Measurements from ENCODE around the gene LIG3. TPM values are rescaled to one million over a fixed set of nuclear protein-coding genes. Genes with fewer than 3 reads are reported as not detected.
"Not testable (repeated sequence)": the region's sequence is repeated elsewhere in the genome, so short reads cannot be mapped to it uniquely, and the experiment has no call there.

LIG3 gene
- total RNA-seq, 8 experiments from 2014 or later, result 10.1 to 58.3 (median 31.0) TPM

- 10 to 100% (median 75%) methylated on average over 1 to 6 of the region's 8 CpGs; no CpG with 5 or more reads in 1 of the 10 experiments for WGBS, 10 experiments
- Histone ChIP-seq H3K27ac (no peak overlapping the region), H3K4me1 (replicated peaks in 1 of 2) (no peaks in the 10 kb centered on the region), H3K4me3 (no peak overlapping the region)
- ATAC-seq (replicated peaks in 6 of 8), result peak in 4 of 8 experiments; percentile 50 to 95 (median 72)
- in situ Hi-C loops (cut with MboI; ENCODE audit: low pct_unique_long_range_greater_than_20kb in 2 of 9, low sequenced_read_pairs in 9 of 9, unreplicated experiment in 9 of 9), result loop anchor here in 2 of 9 experiments (25.0 kb wide), 1 partner anchor 90 kb away; the partner anchor contains the start of genes FNDC8 (in 2 of the 2) and RAD51D (in 2 of the 2)
Measured at GRCh38 chr17:35022536-35023063, 42.3 kb downstream of the LIG3 start.

- Histone ChIP-seq H3K27ac (no peak overlapping the region), H3K4me1 (replicated peaks in 1 of 2) (no peaks in the 10 kb centered on the region), H3K4me3 (no peak overlapping the region)
- in situ Hi-C loops (cut with MboI; ENCODE audit: low pct_unique_long_range_greater_than_20kb in 2 of 9, low sequenced_read_pairs in 9 of 9, unreplicated experiment in 9 of 9), result loop anchor here in 2 of 9 experiments (25.0 kb wide), 1 partner anchor 89 kb away; the partner anchor contains the start of genes FNDC8 (in 2 of the 2) and RAD51D (in 2 of the 2)
- ATAC-seq (replicated peaks in 6 of 8), result no peak
- 80 to 100% (median 100%) methylated on average over 1 to 2 of the region's 3 CpGs; no CpG with 5 or more reads in 1 of the 10 experiments for WGBS, 10 experiments
Measured at GRCh38 chr17:35023538-35023937, 43.2 kb downstream of the LIG3 start.

- Histone ChIP-seq H3K27ac (no peak overlapping the region), H3K4me3 (no peak overlapping the region), H3K4me1 (replicated peaks in 1 of 2) (no peaks in the 10 kb centered on the region)
- 17 to 100% (median 50%) methylated on average over 1 of the region's 1 CpG; no CpG with 5 or more reads in 5 of the 10 experiments for WGBS, 10 experiments
- in situ Hi-C loops (cut with MboI; ENCODE audit: low pct_unique_long_range_greater_than_20kb in 2 of 9, low sequenced_read_pairs in 9 of 9, unreplicated experiment in 9 of 9), result no loop called here
- no peak for ATAC-seq (replicated peaks in 6 of 8)
Measured at GRCh38 chr17:35025541-35025940, 45.2 kb downstream of the LIG3 start.

GRCh38 chr17:35028097-35028496 is 47.8 kb downstream of the LIG3 start:
- in situ Hi-C loops (cut with MboI; ENCODE audit: low pct_unique_long_range_greater_than_20kb in 2 of 9, low sequenced_read_pairs in 9 of 9, unreplicated experiment in 9 of 9); H3K27ac ChIP-seq; H3K4me3 ChIP-seq; ATAC-seq (replicated peaks in 6 of 8); H3K4me1 ChIP-seq (replicated peaks in 1 of 2): not testable (repeated sequence)
- WGBS, 10 experiments, result 83 to 100% (median 98%) methylated on average over 1 to 4 of the region's 4 CpGs; no CpG with 5 or more reads in 4 of the 10 experiments

- no peak for ATAC-seq (replicated peaks in 6 of 8)
Measured at GRCh38 chr17:35028531-35029262, 48.4 kb downstream of the LIG3 start.

GRCh38 chr17:35030780-35031179 is 50.5 kb downstream of the LIG3 start:
- in situ Hi-C loops (cut with MboI; ENCODE audit: low pct_unique_long_range_greater_than_20kb in 2 of 9, low sequenced_read_pairs in 9 of 9, unreplicated experiment in 9 of 9), result no loop called here
- 100% methylated on average over 1 of the region's 1 CpG; no CpG with 5 or more reads in 9 of the 10 experiments for WGBS, 10 experiments
- Histone ChIP-seq H3K27ac (no peak overlapping the region), H3K4me3 (no peak overlapping the region), H3K4me1 (replicated peaks in 1 of 2) (no peaks in the 10 kb centered on the region)
- no peak for ATAC-seq (replicated peaks in 6 of 8)

More at GRCh38 chr17:35028531-35029262, 48.4 kb downstream of the LIG3 start:
- Histone ChIP-seq H3K4me1 (replicated peaks in 1 of 2) (no peaks in the 10 kb centered on the region), H3K27ac (no peak overlapping the region), H3K4me3 (no peak overlapping the region)
- 29 to 100% (median 84%) methylated on average over 1 to 3 of the region's 3 CpGs for WGBS, 10 experiments
- in situ Hi-C loops (cut with MboI; ENCODE audit: low pct_unique_long_range_greater_than_20kb in 2 of 9, low sequenced_read_pairs in 9 of 9, unreplicated experiment in 9 of 9), result no loop called here

- in situ Hi-C loops (cut with MboI; ENCODE audit: low pct_unique_long_range_greater_than_20kb in 2 of 9, low sequenced_read_pairs in 9 of 9, unreplicated experiment in 9 of 9), result no loop called here
- no peak overlapping the region for H3K27ac ChIP-seq
- H3K4me3 ChIP-seq, result no peak overlapping the region
- H3K4me1 ChIP-seq (replicated peaks in 1 of 2), result no peaks in the 10 kb centered on the region
- 56 to 100% (median 90%) methylated on average over 1 to 3 of the region's 3 CpGs; no CpG with 5 or more reads in 1 of the 10 experiments for WGBS, 10 experiments
- peak in 2 of 8 experiments; percentile 49 to 90 for ATAC-seq (replicated peaks in 6 of 8)
Measured at GRCh38 chr17:35038453-35038852, 58.1 kb downstream of the LIG3 start.

- Histone ChIP-seq H3K27ac (no peak overlapping the region), H3K4me1 (replicated peaks in 1 of 2) (no peaks in the 10 kb centered on the region), H3K4me3 (no peak overlapping the region)
- 75 to 100% (median 95%) methylated on average over 1 to 7 of the region's 7 CpGs for WGBS, 10 experiments
- no peak for ATAC-seq (replicated peaks in 6 of 8)
- in situ Hi-C loops (cut with MboI; ENCODE audit: low pct_unique_long_range_greater_than_20kb in 2 of 9, low sequenced_read_pairs in 9 of 9, unreplicated experiment in 9 of 9), result no loop called here
Measured at GRCh38 chr17:35041390-35041789, 61.1 kb downstream of the LIG3 start.

GRCh38 chr17:35044181-35044580 is 63.9 kb downstream of the LIG3 start:
- Histone ChIP-seq H3K4me3 (no peak overlapping the region), H3K4me1 (replicated peaks in 1 of 2) (no peaks in the 10 kb centered on the region), H3K27ac (no peak overlapping the region)
- in situ Hi-C loops (cut with MboI; ENCODE audit: low pct_unique_long_range_greater_than_20kb in 2 of 9, low sequenced_read_pairs in 9 of 9, unreplicated experiment in 9 of 9), result no loop called here
- ATAC-seq (replicated peaks in 6 of 8), result no peak
- 90 to 100% (median 98%) methylated on average over 1 to 5 of the region's 8 CpGs; no CpG with 5 or more reads in 2 of the 10 experiments for WGBS, 10 experiments

- H3K4me3 ChIP-seq; in situ Hi-C loops (cut with MboI; ENCODE audit: low pct_unique_long_range_greater_than_20kb in 2 of 9, low sequenced_read_pairs in 9 of 9, unreplicated experiment in 9 of 9); ATAC-seq (replicated peaks in 6 of 8); H3K27ac ChIP-seq; H3K4me1 ChIP-seq (replicated peaks in 1 of 2): not testable (repeated sequence)
- WGBS, 10 experiments, result 70 to 100% (median 95%) methylated on average over 1 to 11 of the region's 13 CpGs
Measured at GRCh38 chr17:35045458-35045979, 65.2 kb downstream of the LIG3 start.

GRCh38 chr17:35046245-35046644 is 65.9 kb downstream of the LIG3 start:
- WGBS, 10 experiments, result 67 to 100% (median 85%) methylated on average over 1 to 4 of the region's 4 CpGs
- no peak for ATAC-seq (replicated peaks in 6 of 8)
- no peaks in the 10 kb centered on the region for H3K4me1 ChIP-seq (replicated peaks in 1 of 2)
- H3K4me3 ChIP-seq, result no peak overlapping the region
- H3K27ac ChIP-seq, result no peak overlapping the region
- in situ Hi-C loops (cut with MboI; ENCODE audit: low pct_unique_long_range_greater_than_20kb in 2 of 9, low sequenced_read_pairs in 9 of 9, unreplicated experiment in 9 of 9), result no loop called here

GRCh38 chr17:35046740-35047283 is 66.5 kb downstream of the LIG3 start:
- in situ Hi-C loops (cut with MboI; ENCODE audit: low pct_unique_long_range_greater_than_20kb in 2 of 9, low sequenced_read_pairs in 9 of 9, unreplicated experiment in 9 of 9), result no loop called here
- 40 to 100% (median 81%) methylated on average over 1 to 5 of the region's 5 CpGs; no CpG with 5 or more reads in 1 of the 10 experiments for WGBS, 10 experiments
- ATAC-seq (replicated peaks in 6 of 8), result peak in 2 of 8 experiments; percentile 57 to 63
- Histone ChIP-seq H3K4me1 (replicated peaks in 1 of 2) (no peaks in the 10 kb centered on the region), H3K4me3 (no peak overlapping the region), H3K27ac (no peak overlapping the region)
